Transverse colon (tissue), 4 donors: Measurements from ENCODE around the gene HOXA6. TPM values are rescaled to one million over a fixed set of nuclear protein-coding genes. Genes with fewer than 3 reads are reported as not detected.

ENCODE experiments used
- DNase-seq: peaks from one replicate; pipeline ENCODE4 v3.0.0-alpha.2; 2019
- H3K27ac ChIP-seq, 4 donors: fragments of 200-600 bp; sonication (generic); 2 replicates each; pipeline ENCODE4 v1.5.1; 2016 to 2018; ENCODE audit warnings: inconsistent platforms in 4 of 4
- H3K27me3 ChIP-seq: fragments of 200-600 bp; sonication (generic); 2 replicates; pipeline ENCODE4 v1.5.1; 2017; ENCODE audit warnings: inconsistent platforms
- H3K36me3 ChIP-seq, 4 donors: fragments of 200-600 bp; sonication (generic); 2 replicates each; pipeline ENCODE4 v1.5.1; 2017 to 2019; ENCODE audit warnings: inconsistent platforms in 4 of 4
- H3K4me1 ChIP-seq, 4 donors: fragments of 200-600 bp; sonication (generic); 2 replicates each; pipeline ENCODE4 v1.5.1; 2017 to 2020; ENCODE audit warnings: inconsistent platforms in 4 of 4
- H3K4me3 ChIP-seq, 4 donors: fragments of 200-600 bp; sonication (generic); 1 replicate in 1 of 4; 2 replicates in 3 of 4; pipeline versions ENCODE4 v1.5.1 to v1.6.1; 2017 to 2019; ENCODE audit warnings: inconsistent platforms in 4 of 4
- H3K9me3 ChIP-seq, 2 donors: fragments of 200-600 bp; sonication (generic); 2 replicates each; pipeline ENCODE4 v1.5.1; 2017 to 2019; ENCODE audit warnings: inconsistent platforms in 2 of 2
- EP300 ChIP-seq: sonication (generic); formaldehyde crosslinking; IDR thresholded peaks from one replicate; pipeline ENCODE4 v1.6.1; 2017; ENCODE audit warnings: antibody characterized with exemption, low read depth
- POLR2A ChIP-seq: fragments of 450-650 bp; IDR thresholded peaks from one replicate; pipeline ENCODE4 v1.6.1; 2016; ENCODE audit warnings: antibody characterized with exemption, mild to moderate bottlenecking, moderate library complexity
- POLR2AphosphoS5 ChIP-seq, 3 donors: sonication (generic); formaldehyde crosslinking; IDR thresholded peaks; one replicate each; pipeline ENCODE4 v1.6.1; 2016; ENCODE audit warnings: antibody characterized with exemption in 3 of 3
- WGBS, 2 donors: methylation state at CpG; one replicate each; pipeline ENCODE4 v1.1.5; 2018; ENCODE audit warnings: low coverage in 1 of 2; 5-methylcytosine and 5-hydroxymethylcytosine counted together
- in situ Hi-C, 4 donors: fragments of 200-750 bp; cut with MboI; loops; one replicate each; pipeline versions ENCODE4 v1.15.0 to v1.15.1; 2017; ENCODE audit warnings: low sequenced_read_pairs in 3 of 4, low pct_ligation_motif_present in 1 of 4, low pct_unique_long_range_greater_than_20kb in 1 of 4
- intact Hi-C: fragments of 100-400 bp; cut with DNase I; formaldehyde crosslinking; loops from one replicate; pipeline ENCODE4 v1.15.1; 2023; ENCODE audit warnings: low total_unique reads
- total RNA-seq, 4 donors: library from RNA; depleted of rRNA; stranded (reverse); fragments of >200 nt; gene quantifications; one replicate each; pipeline ENCODE4 v1.1.0, GENCODE V29; 2016
- TF ChIP-seq, protein P1 (sequence below), 5 experiments: fragments of 200-600 bp in 3 of 5; fragments of 450-650 bp in 2 of 5; sonication (generic) in 3 of 5; IDR thresholded peaks; 1 replicate in 2 of 5; 2 replicates in 3 of 5; pipeline ENCODE4 v1.5.1; 2016 to 2017; ENCODE audit warnings: antibody characterized with exemption in 5 of 5, inconsistent platforms in 3 of 5, mild to moderate bottlenecking in 2 of 5, moderate library complexity in 1 of 5

HOXA6 gene
- total RNA-seq, 4 donors from 2014 or later: 12.9 to 27.8 (median 17.3) TPM

DNA sequence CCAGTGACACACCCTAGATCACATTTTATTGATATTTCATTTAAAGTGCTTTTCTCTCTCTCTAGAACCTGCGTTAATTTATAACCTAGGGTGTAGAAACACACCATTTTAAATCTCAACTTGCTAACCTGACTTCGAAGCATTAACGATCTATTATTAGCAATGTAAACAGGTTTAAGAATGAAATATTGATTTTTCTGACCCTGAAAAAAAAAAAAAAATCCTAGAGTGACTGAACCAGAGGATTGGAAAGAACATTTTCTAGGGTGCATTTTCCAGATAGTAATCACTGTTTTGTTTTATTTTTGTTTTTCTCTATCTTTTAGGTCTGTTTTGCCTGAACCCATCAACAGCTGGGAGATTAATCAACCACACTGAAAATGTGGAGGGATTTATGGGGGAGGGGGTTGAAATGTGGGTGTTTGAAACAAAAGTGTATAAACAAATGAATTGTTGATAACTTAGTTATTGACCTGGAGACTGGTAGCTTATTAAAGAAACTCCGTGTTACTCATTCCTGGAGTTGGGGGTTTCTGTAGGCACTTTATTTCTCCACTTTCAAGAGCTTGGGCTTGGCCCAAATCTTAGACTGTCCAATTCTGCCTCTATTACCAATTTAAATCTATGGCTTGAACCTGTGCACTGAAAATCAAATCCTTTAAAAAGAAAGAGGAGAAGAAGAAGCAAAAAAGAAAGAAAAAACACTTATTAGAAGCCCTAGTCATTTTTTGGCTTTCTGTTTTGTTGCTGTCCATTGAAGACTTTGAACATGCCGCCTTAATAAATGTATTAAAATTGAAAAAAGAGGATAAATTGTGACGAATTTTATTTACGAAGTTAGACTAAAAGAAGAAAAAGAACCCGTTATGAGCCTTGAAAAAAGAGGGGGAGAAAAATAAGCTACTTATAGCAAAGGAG, 47.9 kb downstream of the HOXA6 start:
- Histone ChIP-seq H3K27ac (peak overlapping the region; percentile 90 to 96 (median 92)), H3K4me3 (peak overlapping the region in 3 of 4 donors; percentile 61 to 97 (median 66)), H3K27me3 (no peaks in the 10 kb centered on the region), H3K36me3 (no peaks in the 10 kb centered on the region), H3K9me3 (no peaks in the 10 kb centered on the region), H3K4me1 (peaks cover 19 to 72% (median 49%) of the 10 kb centered on the region in 4 donors)
- in situ Hi-C loops: loop anchor here in 1 of 4 donors (10.0 kb wide), 1 partner anchor 245 kb away; no protein-coding TSS in a partner anchor
- DNase-seq: no peak
- intact Hi-C loops: loop anchor here (2.0 to 10.0 kb wide), 2 partner anchors 29 to 245 kb away; no protein-coding TSS in a partner anchor
- WGBS, 2 donors: 58 to 61% methylated on average over 8 of the region's 8 CpGs
- TF ChIP-seq, protein P1, sequence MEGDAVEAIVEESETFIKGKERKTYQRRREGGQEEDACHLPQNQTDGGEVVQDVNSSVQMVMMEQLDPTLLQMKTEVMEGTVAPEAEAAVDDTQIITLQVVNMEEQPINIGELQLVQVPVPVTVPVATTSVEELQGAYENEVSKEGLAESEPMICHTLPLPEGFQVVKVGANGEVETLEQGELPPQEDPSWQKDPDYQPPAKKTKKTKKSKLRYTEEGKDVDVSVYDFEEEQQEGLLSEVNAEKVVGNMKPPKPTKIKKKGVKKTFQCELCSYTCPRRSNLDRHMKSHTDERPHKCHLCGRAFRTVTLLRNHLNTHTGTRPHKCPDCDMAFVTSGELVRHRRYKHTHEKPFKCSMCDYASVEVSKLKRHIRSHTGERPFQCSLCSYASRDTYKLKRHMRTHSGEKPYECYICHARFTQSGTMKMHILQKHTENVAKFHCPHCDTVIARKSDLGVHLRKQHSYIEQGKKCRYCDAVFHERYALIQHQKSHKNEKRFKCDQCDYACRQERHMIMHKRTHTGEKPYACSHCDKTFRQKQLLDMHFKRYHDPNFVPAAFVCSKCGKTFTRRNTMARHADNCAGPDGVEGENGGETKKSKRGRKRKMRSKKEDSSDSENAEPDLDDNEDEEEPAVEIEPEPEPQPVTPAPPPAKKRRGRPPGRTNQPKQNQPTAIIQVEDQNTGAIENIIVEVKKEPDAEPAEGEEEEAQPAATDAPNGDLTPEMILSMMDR (IDR thresholded peaks at IDR 0.05): no peak
- TF ChIP-seq POLR2A (no peak), EP300 (no peak), POLR2AphosphoS5 (IDR thresholded peaks at IDR 0.05) (no peak)

DNA sequence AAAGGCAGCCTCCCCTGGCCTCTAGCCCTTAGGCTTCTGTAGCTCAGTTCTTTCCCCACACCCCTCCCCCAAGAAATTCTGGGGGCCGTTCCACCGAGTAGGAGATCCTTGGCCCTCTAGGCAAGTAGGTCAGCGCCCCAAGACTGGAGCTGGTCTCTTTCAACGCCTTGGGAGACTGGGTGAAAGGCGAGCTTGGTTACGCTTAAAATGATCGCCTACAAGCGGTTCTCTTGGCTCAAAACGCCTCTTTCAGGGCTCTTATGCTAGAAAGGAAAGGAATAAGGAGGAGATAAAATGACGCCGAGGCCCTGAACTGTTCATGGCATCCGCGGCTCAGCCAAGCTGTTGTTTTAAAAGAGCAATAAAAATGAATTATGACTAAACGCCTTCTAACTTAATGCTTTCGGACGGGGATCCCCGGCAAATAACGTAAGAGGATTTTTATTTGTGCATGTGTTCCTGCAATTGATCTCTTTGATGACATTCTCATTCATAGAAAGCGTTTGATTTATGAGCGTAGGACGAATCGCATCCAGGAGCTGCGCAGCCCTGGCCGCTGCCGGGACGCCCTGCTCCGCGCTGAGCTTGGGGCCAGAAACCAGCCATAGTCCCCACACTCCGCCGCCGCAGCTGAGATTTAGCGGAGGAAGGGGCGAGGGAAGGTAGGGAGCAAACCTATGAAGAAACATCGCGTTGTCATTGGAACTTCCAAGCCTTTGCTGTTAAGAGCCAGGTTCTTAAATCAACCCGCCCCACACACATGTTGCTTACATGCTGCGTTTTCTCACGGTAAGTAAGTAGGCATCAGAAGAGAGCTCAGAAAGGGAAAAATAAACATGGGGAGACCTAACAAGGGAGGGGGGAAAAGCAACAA, 48.8 kb downstream of the HOXA6 start:
- intact Hi-C loops: loop anchor here (2.0 to 10.0 kb wide), 2 partner anchors 30 to 244 kb away; no protein-coding TSS in a partner anchor

DNA sequence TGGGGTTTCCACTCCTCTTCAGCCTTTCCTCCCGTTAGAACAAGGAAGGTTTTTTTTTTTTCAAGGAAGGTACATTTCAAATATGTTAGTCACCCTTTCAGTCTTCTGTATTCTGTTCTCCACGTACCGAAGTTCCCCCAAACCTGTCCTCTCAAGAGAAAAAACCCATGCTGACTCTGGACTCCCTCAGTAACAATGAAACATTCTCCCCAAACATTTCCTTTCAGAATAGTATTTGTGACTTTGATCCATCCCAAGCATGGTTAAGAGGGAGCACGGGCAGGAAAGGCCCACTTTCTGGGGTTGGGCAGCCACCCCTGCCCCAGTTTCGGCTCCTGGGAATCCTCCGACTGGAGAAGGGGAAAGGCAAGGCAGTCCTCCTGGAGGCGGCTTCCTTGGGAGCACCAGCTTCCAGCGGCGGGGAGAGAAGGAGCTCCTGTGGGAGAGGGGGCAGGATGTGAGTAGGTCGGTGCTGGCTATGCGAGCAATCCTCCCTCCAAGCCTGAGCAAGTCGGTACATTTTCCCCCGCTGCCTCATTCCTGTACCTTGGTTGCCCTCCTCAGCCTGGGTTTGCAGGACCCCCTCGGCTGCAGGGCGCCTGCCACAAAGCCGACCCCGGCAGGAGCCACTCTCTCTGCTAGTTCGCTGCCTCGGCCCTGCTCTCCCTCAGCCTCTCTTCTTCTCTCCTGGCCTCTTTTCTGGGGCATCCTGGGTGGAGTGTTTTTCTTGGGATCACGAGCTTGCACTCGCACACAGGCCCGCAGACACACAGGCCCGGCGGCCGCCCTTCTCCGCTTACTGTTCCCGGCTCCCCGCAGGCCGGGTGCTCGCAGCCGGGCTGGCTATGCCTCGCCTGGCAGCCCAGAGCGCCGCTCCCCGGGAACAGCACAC, 49.6 kb downstream of the HOXA6 start:
- peak overlapping the region; percentile 90 to 96 (median 92) for H3K27ac ChIP-seq
- in situ Hi-C loops (loop anchor here in 1 of 4 donors (10.0 kb wide), 1 partner anchor 243 kb away; no protein-coding TSS in a partner anchor), intact Hi-C loops (loop anchor here (2.0 to 10.0 kb wide), 2 partner anchors 31 to 243 kb away; no protein-coding TSS in a partner anchor)
- DNase-seq: no peak
- H3K9me3 ChIP-seq: no peaks in the 10 kb centered on the region
- peaks cover 19 to 56% (median 47%) of the 10 kb centered on the region in 4 donors for H3K4me1 ChIP-seq
- H3K27me3 ChIP-seq: no peaks in the 10 kb centered on the region
- H3K4me3 ChIP-seq: peak overlapping the region; percentile 9 to 97 (median 64)
- TF ChIP-seq, protein P1 (IDR thresholded peaks at IDR 0.05): no peak
- TF ChIP-seq POLR2AphosphoS5 (IDR thresholded peaks at IDR 0.05) (no peak), EP300 (no peak), POLR2A (no peak)
- 17 to 32% methylated on average over 3 to 34 of the region's 35 CpGs for WGBS, 2 donors
- H3K36me3 ChIP-seq: no peaks in the 10 kb centered on the region

More for the DNA sequence above, 48.8 kb downstream of the HOXA6 start:
- H3K9me3 ChIP-seq: no peaks in the 10 kb centered on the region
- TF ChIP-seq, protein P1 (IDR thresholded peaks at IDR 0.05): no peak
- TF ChIP-seq POLR2A: peak; percentile 58
- peak; percentile 75 for TF ChIP-seq EP300
- peak; percentile 59 to 88 (median 76) for TF ChIP-seq POLR2AphosphoS5 (IDR thresholded peaks at IDR 0.05)
- H3K36me3 ChIP-seq: no peaks in the 10 kb centered on the region
- H3K4me3 ChIP-seq: peak overlapping the region; percentile 9 to 97 (median 64)
- H3K27me3 ChIP-seq: no peaks in the 10 kb centered on the region
- peaks cover 19 to 63% (median 48%) of the 10 kb centered on the region in 4 donors for H3K4me1 ChIP-seq
- DNase-seq: peak; percentile 73
- H3K27ac ChIP-seq: peak overlapping the region; percentile 90 to 96 (median 92)
- in situ Hi-C loops: loop anchor here in 1 of 4 donors (10.0 kb wide), 1 partner anchor 244 kb away; no protein-coding TSS in a partner anchor
- 2 to 21% methylated on average over 29 to 38 of the region's 38 CpGs for WGBS, 2 donors
